ENCODE data around the gene ESR1.
"Not testable (repeated sequence)": the region's sequence is repeated elsewhere in the genome, so short reads cannot be mapped to it uniquely, and the experiment has no call there.

ESR1 gene

GRCh38 chr6:151891524-151891923 lies 84.0 kb downstream of the ESR1 start:
- Mint-ChIP-seq H3K4me1 (ENCODE audit: low read depth) (no peaks in the 10 kb centered on the region), H3K27ac (no peak overlapping the region), H3K4me3 (no peak overlapping the region), H3K36me3 (ENCODE audit: low read depth) (no peaks in the 10 kb centered on the region), H3K9me3 (no peaks in the 10 kb centered on the region), H3K27me3 (ENCODE audit: low read depth) (no peaks in the 10 kb centered on the region)
- no peak for DNase-seq (ENCODE audit: low spot score)

GRCh38 chr6:151894426-151894825 lies 86.9 kb downstream of the ESR1 start:
- not testable (repeated sequence) for DNase-seq (ENCODE audit: low spot score); H3K4me1 Mint-ChIP-seq (ENCODE audit: low read depth); H3K27me3 Mint-ChIP-seq (ENCODE audit: low read depth); H3K36me3 Mint-ChIP-seq (ENCODE audit: low read depth); H3K27ac Mint-ChIP-seq; H3K4me3 Mint-ChIP-seq; H3K9me3 Mint-ChIP-seq

- not testable (repeated sequence) for DNase-seq (ENCODE audit: low spot score); H3K27me3 Mint-ChIP-seq (ENCODE audit: low read depth); H3K4me1 Mint-ChIP-seq (ENCODE audit: low read depth); H3K27ac Mint-ChIP-seq; H3K36me3 Mint-ChIP-seq (ENCODE audit: low read depth); H3K4me3 Mint-ChIP-seq; H3K9me3 Mint-ChIP-seq
These were observed 91.7 kb downstream of the ESR1 start for GRCh38 chr6:151899221-151899620.

GRCh38 chr6:151899796-151900195 lies 92.3 kb downstream of the ESR1 start:
- H3K36me3 Mint-ChIP-seq (ENCODE audit: low read depth); H3K4me1 Mint-ChIP-seq (ENCODE audit: low read depth); H3K4me3 Mint-ChIP-seq; H3K9me3 Mint-ChIP-seq; H3K27ac Mint-ChIP-seq; H3K27me3 Mint-ChIP-seq (ENCODE audit: low read depth); DNase-seq (ENCODE audit: low spot score): not testable (repeated sequence)

- Mint-ChIP-seq H3K27me3 (ENCODE audit: low read depth) (no peaks in the 10 kb centered on the region), H3K9me3 (peaks cover 7% of the 10 kb centered on the region), H3K4me1 (ENCODE audit: low read depth) (no peaks in the 10 kb centered on the region), H3K4me3 (no peak overlapping the region), H3K36me3 (ENCODE audit: low read depth) (no peaks in the 10 kb centered on the region), H3K27ac (no peak overlapping the region)
- no peak for DNase-seq (ENCODE audit: low spot score)
These were observed 92.8 kb downstream of the ESR1 start for GRCh38 chr6:151900256-151900655.

GRCh38 chr6:151901009-151901411 lies 93.5 kb downstream of the ESR1 start:
- no peak overlapping the region for H3K27ac Mint-ChIP-seq
- no peaks in the 10 kb centered on the region for H3K4me1 Mint-ChIP-seq (ENCODE audit: low read depth)
- DNase-seq (ENCODE audit: low spot score): no peak
- H3K9me3 Mint-ChIP-seq: peaks cover 7% of the 10 kb centered on the region
- no peak overlapping the region for H3K4me3 Mint-ChIP-seq
- H3K36me3 Mint-ChIP-seq (ENCODE audit: low read depth): no peaks in the 10 kb centered on the region
- no peaks in the 10 kb centered on the region for H3K27me3 Mint-ChIP-seq (ENCODE audit: low read depth)

- H3K4me1 Mint-ChIP-seq (ENCODE audit: low read depth): no peaks in the 10 kb centered on the region
- no peaks in the 10 kb centered on the region for H3K36me3 Mint-ChIP-seq (ENCODE audit: low read depth)
- peaks cover 7% of the 10 kb centered on the region for H3K9me3 Mint-ChIP-seq
- H3K27me3 Mint-ChIP-seq (ENCODE audit: low read depth): no peaks in the 10 kb centered on the region
- H3K27ac Mint-ChIP-seq: no peak overlapping the region
- DNase-seq (ENCODE audit: low spot score): no peak
- H3K4me3 Mint-ChIP-seq: no peak overlapping the region
These were observed 97.1 kb downstream of the ESR1 start for GRCh38 chr6:151904631-151905030.

- H3K4me1 Mint-ChIP-seq (ENCODE audit: low read depth): no peaks in the 10 kb centered on the region
- no peaks in the 10 kb centered on the region for H3K27me3 Mint-ChIP-seq (ENCODE audit: low read depth)
- no peak overlapping the region for H3K4me3 Mint-ChIP-seq
- no peak overlapping the region for H3K27ac Mint-ChIP-seq
- no peaks in the 10 kb centered on the region for H3K36me3 Mint-ChIP-seq (ENCODE audit: low read depth)
- peaks cover 5% of the 10 kb centered on the region for H3K9me3 Mint-ChIP-seq
- no peak for DNase-seq (ENCODE audit: low spot score)
These were observed 97.6 kb downstream of the ESR1 start for GRCh38 chr6:151905072-151905471.

GRCh38 chr6:151905854-151906253 lies 98.4 kb downstream of the ESR1 start:
- Mint-ChIP-seq H3K36me3 (ENCODE audit: low read depth) (no peaks in the 10 kb centered on the region), H3K4me3 (no peak overlapping the region), H3K27ac (no peak overlapping the region), H3K9me3 (no peaks in the 10 kb centered on the region), H3K27me3 (ENCODE audit: low read depth) (no peaks in the 10 kb centered on the region), H3K4me1 (ENCODE audit: low read depth) (no peaks in the 10 kb centered on the region)
- DNase-seq (ENCODE audit: low spot score): no peak

- DNase-seq (ENCODE audit: low spot score): no peak
- H3K4me1 Mint-ChIP-seq (ENCODE audit: low read depth): no peaks in the 10 kb centered on the region
- no peaks in the 10 kb centered on the region for H3K9me3 Mint-ChIP-seq
- H3K27ac Mint-ChIP-seq: no peak overlapping the region
- H3K27me3 Mint-ChIP-seq (ENCODE audit: low read depth): no peaks in the 10 kb centered on the region
- H3K36me3 Mint-ChIP-seq (ENCODE audit: low read depth): no peaks in the 10 kb centered on the region
- H3K4me3 Mint-ChIP-seq: no peak overlapping the region
These were observed 103.9 kb downstream of the ESR1 start for GRCh38 chr6:151911401-151911800.

- no peak for DNase-seq (ENCODE audit: low spot score)
- Mint-ChIP-seq H3K27me3 (ENCODE audit: low read depth) (no peaks in the 10 kb centered on the region), H3K4me1 (ENCODE audit: low read depth) (no peaks in the 10 kb centered on the region), H3K9me3 (no peaks in the 10 kb centered on the region), H3K4me3 (no peak overlapping the region), H3K27ac (no peak overlapping the region), H3K36me3 (ENCODE audit: low read depth) (no peaks in the 10 kb centered on the region)
These were observed 107.0 kb downstream of the ESR1 start for GRCh38 chr6:151914484-151914883.

- Mint-ChIP-seq H3K27me3 (ENCODE audit: low read depth) (no peaks in the 10 kb centered on the region), H3K27ac (no peak overlapping the region), H3K4me3 (no peak overlapping the region), H3K9me3 (no peaks in the 10 kb centered on the region), H3K4me1 (ENCODE audit: low read depth) (no peaks in the 10 kb centered on the region), H3K36me3 (ENCODE audit: low read depth) (no peaks in the 10 kb centered on the region)
- no peak for DNase-seq (ENCODE audit: low spot score)
These were observed 108.6 kb downstream of the ESR1 start for GRCh38 chr6:151916075-151916474.

GRCh38 chr6:151916680-151917164 lies 109.2 kb downstream of the ESR1 start:
- Mint-ChIP-seq H3K9me3 (no peaks in the 10 kb centered on the region), H3K4me1 (ENCODE audit: low read depth) (no peaks in the 10 kb centered on the region), H3K27me3 (ENCODE audit: low read depth) (no peaks in the 10 kb centered on the region), H3K27ac (no peak overlapping the region), H3K4me3 (no peak overlapping the region), H3K36me3 (ENCODE audit: low read depth) (no peaks in the 10 kb centered on the region)
- no peak for DNase-seq (ENCODE audit: low spot score)

- no peak for DNase-seq (ENCODE audit: low spot score)
- Mint-ChIP-seq H3K36me3 (ENCODE audit: low read depth) (no peaks in the 10 kb centered on the region), H3K4me1 (ENCODE audit: low read depth) (no peaks in the 10 kb centered on the region), H3K9me3 (no peaks in the 10 kb centered on the region), H3K27me3 (ENCODE audit: low read depth) (no peaks in the 10 kb centered on the region), H3K4me3 (no peak overlapping the region), H3K27ac (no peak overlapping the region)
These were observed 110.2 kb downstream of the ESR1 start for GRCh38 chr6:151917531-151918329.

- no peaks in the 10 kb centered on the region for H3K4me1 Mint-ChIP-seq (ENCODE audit: low read depth)
- H3K9me3 Mint-ChIP-seq: no peaks in the 10 kb centered on the region
- H3K27me3 Mint-ChIP-seq (ENCODE audit: low read depth): no peaks in the 10 kb centered on the region
- no peak for DNase-seq (ENCODE audit: low spot score)
- H3K36me3 Mint-ChIP-seq (ENCODE audit: low read depth): no peaks in the 10 kb centered on the region
- no peak overlapping the region for H3K27ac Mint-ChIP-seq
- no peak overlapping the region for H3K4me3 Mint-ChIP-seq
These were observed 132.8 kb downstream of the ESR1 start for GRCh38 chr6:151940307-151940706.

Data from T-helper 2 cell treated with Interferon-gamma antibody and Interleukin-4, amounts not matched to agents 5 μg/mL and 100 μg/mL, for 36 hours (primary cell).